DOHH2 (cell line): Measurements from ENCODE around the gene N4BP2L2.

Source experiments
- H3F3A ChIP-seq: fragments of 200-600 bp; sonication (generic), shearing (Covaris generic); 2 replicates; pipeline ENCODE4 v1.6.0; 2016; ENCODE audit warnings: antibody characterized with exemption, mild to moderate bottlenecking; ENCODE audit not compliant: control insufficient read depth, insufficient read depth
- H3K27ac ChIP-seq: fragments of 200-600 bp; sonication (generic); 2 replicates; pipeline ENCODE4 v1.5.1; 2014; ENCODE audit warnings: low read depth, mild to moderate bottlenecking, low read length, moderate library complexity
- H3K27me3 ChIP-seq: fragments of 200-600 bp; sonication (generic); 2 replicates; pipeline ENCODE4 v1.6.1; 2014; ENCODE audit warnings: mild to moderate bottlenecking, low read length, mixed read lengths; ENCODE audit not compliant: control insufficient read depth
- H3K36me3 ChIP-seq: fragments of 200-600 bp; sonication (generic); 2 replicates; pipeline ENCODE4 v1.6.1; 2014; ENCODE audit warnings: mild to moderate bottlenecking, low read length, moderate library complexity, mixed read lengths; ENCODE audit not compliant: control insufficient read depth
- H3K4me1 ChIP-seq: fragments of 200-600 bp; sonication (generic); 2 replicates; pipeline ENCODE4 v1.6.1; 2014; ENCODE audit warnings: mild to moderate bottlenecking, low read length, mixed read lengths; ENCODE audit not compliant: control insufficient read depth
- H3K4me2 ChIP-seq: fragments of 200-600 bp; sonication (generic); 2 replicates; pipeline ENCODE4 v1.6.0; 2014; ENCODE audit warnings: mild to moderate bottlenecking, low read length, moderate library complexity
- H3K4me3 ChIP-seq: fragments of 200-600 bp; sonication (generic); 2 replicates; pipeline ENCODE4 v1.5.1; 2014; ENCODE audit warnings: mild to moderate bottlenecking, low read length, mixed read lengths
- H3K79me2 ChIP-seq: fragments of 200-600 bp; sonication (generic); 2 replicates; pipeline ENCODE4 v1.6.1; 2014; ENCODE audit warnings: mild to moderate bottlenecking, low read length, mixed read lengths; ENCODE audit not compliant: control insufficient read depth
- H3K9me2 ChIP-seq: fragments of 200-600 bp; sonication (generic); replicated peaks from 2 replicates; pipeline ENCODE4 v1.6.1; 2014; ENCODE audit warnings: mild to moderate bottlenecking, low read length, mixed read lengths; ENCODE audit not compliant: control insufficient read depth
- H3K9me3 ChIP-seq: fragments of 200-600 bp; sonication (generic); 2 replicates; pipeline ENCODE4 v1.6.1; 2014; ENCODE audit warnings: antibody characterized with exemption, low read length, mixed read lengths; ENCODE audit not compliant: control insufficient read depth, insufficient read depth
- H4K20me1 ChIP-seq: fragments of 200-600 bp; sonication (generic); 2 replicates; pipeline ENCODE4 v1.6.0; 2014; ENCODE audit warnings: low read depth, mild to moderate bottlenecking, antibody characterized with exemption, low read length, moderate library complexity; ENCODE audit not compliant: control insufficient read depth, insufficient read depth
- CTCF ChIP-seq: fragments of 200-600 bp; sonication (generic); IDR thresholded peaks from one replicate; pipeline ENCODE4 v1.5.1; 2014; ENCODE audit warnings: antibody characterized with exemption, mild to moderate bottlenecking, low read depth, low read length; ENCODE audit not compliant: poor library complexity, severe bottlenecking
- EZH2phosphoT487 ChIP-seq: fragments of 200-600 bp; sonication (generic); IDR thresholded peaks from 2 replicates; pipeline ENCODE4 v1.6.1; 2017; ENCODE audit warnings: borderline replicate concordance, mild to moderate bottlenecking, antibody characterized with exemption, low read length, moderate library complexity, mixed read lengths

The N4BP2L2 gene

GRCh38 chr13:32446220-32446619 is 92.4 kb downstream of the N4BP2L2 start:
- no peaks in the 10 kb centered on the region for H3K9me2 ChIP-seq
- no peak overlapping the region for H3K27ac ChIP-seq
- 0 out of 2 replicates have a peak, but pooled peaks cover 4% of the 10 kb centered on the region for H3K27me3 ChIP-seq
- H3K4me1 ChIP-seq, result no peaks in the 10 kb centered on the region
- no peak for TF ChIP-seq EZH2phosphoT487
- TF ChIP-seq CTCF, result no peak
- H3K4me3 ChIP-seq, result no peak overlapping the region
- H3K36me3 ChIP-seq, result no peaks in the 10 kb centered on the region
- H4K20me1 ChIP-seq, result no peaks in the 10 kb centered on the region
- H3K9me3 ChIP-seq, result no peaks in the 10 kb centered on the region
- H3F3A ChIP-seq, result no peaks in the 10 kb centered on the region
- H3K79me2 ChIP-seq, result no peaks in the 10 kb centered on the region
- no peak overlapping the region for H3K4me2 ChIP-seq

DNA sequence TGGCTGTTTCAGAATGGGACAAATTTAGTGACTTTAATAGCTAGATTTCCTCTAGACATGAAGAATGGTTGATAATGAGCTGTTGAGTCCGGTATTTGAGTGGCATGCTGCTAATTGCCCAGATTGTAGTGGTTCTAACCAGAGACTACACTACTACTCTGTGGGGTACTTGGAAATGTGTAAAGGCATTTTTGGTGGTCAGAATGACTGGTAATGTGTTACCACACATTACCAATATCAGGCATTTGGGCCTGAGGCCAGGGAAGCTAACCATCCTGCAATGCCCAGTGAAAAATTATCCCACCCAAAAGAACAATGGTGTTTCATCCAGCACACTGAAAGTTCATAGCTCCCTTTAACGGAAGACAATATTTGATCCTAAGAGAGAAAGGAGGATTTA is 93.1 kb downstream of the N4BP2L2 start:
- Histone ChIP-seq H3K9me3 (no peaks in the 10 kb centered on the region), H3F3A (no peaks in the 10 kb centered on the region), H3K27ac (no peak overlapping the region), H3K27me3 (0 out of 2 replicates have a peak, but pooled peaks cover 4% of the 10 kb centered on the region), H3K79me2 (no peaks in the 10 kb centered on the region), H3K9me2 (no peaks in the 10 kb centered on the region), H3K4me1 (no peaks in the 10 kb centered on the region), H3K4me2 (no peak overlapping the region), H3K4me3 (no peak overlapping the region), H3K36me3 (no peaks in the 10 kb centered on the region), H4K20me1 (no peaks in the 10 kb centered on the region)
- TF ChIP-seq EZH2phosphoT487, result no peak

DNA sequence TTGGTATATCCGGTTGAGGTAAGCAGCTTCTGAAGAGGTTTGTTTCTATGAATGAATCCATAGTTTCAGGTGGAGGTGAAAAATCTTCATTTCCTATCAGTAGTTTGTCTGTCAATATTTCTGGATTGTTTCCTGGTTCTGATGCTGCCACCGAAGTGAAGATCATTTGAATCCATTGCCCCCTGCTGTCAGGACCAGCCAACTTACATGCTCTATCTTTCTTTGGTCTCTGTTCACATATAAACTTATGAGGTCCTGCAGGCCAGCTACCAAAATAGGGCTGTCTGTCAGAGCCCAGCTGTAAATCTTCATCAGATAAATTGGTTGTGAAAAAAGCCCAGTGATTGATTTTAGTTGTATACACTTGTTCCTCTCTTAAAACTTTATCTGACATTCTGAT is 95.5 kb downstream of the N4BP2L2 start:
- H3K4me2 ChIP-seq, result no peak overlapping the region
- H4K20me1 ChIP-seq, result no peaks in the 10 kb centered on the region
- no peaks in the 10 kb centered on the region for H3K36me3 ChIP-seq
- H3K9me3 ChIP-seq, result no peaks in the 10 kb centered on the region
- H3K9me2 ChIP-seq, result no peaks in the 10 kb centered on the region
- no peak overlapping the region for H3K27ac ChIP-seq
- no peaks in the 10 kb centered on the region for H3K4me1 ChIP-seq
- H3F3A ChIP-seq, result no peaks in the 10 kb centered on the region
- H3K4me3 ChIP-seq, result no peak overlapping the region
- no peaks in the 10 kb centered on the region for H3K79me2 ChIP-seq
- TF ChIP-seq CTCF (peak; percentile 48), EZH2phosphoT487 (no peak)
- 0 out of 2 replicates have a peak, but pooled peaks cover 4% of the 10 kb centered on the region for H3K27me3 ChIP-seq

DNA sequence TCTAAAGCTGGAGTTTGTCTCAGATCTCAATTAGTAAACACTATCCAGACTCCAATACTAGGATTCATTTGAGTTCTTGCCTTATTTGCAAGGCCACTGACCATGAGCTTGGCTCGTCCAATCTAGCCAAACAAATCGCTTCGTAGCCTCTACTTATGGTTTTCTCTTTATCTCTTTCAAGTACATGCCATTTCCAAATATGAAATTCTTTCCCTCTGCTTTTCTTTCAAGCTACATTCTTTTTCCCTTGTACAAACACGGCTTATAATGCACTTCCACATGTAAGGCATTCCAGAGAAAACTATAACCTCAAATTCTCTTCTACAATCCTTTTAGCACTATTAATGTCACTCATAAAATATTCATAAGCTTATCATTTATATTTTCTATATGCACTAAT is 99.7 kb downstream of the N4BP2L2 start:
- H3K27ac ChIP-seq, result no peak overlapping the region
- no peak overlapping the region for H3K4me2 ChIP-seq
- no peaks in the 10 kb centered on the region for H3K9me3 ChIP-seq
- no peaks in the 10 kb centered on the region for H3K4me1 ChIP-seq
- no peaks in the 10 kb centered on the region for H3K79me2 ChIP-seq
- no peaks in the 10 kb centered on the region for H4K20me1 ChIP-seq
- no peak overlapping the region for H3K4me3 ChIP-seq
- TF ChIP-seq EZH2phosphoT487 (no peak), CTCF (no peak)
- 0 out of 2 replicates have a peak, but pooled peaks cover 4% of the 10 kb centered on the region for H3K27me3 ChIP-seq
- H3K36me3 ChIP-seq, result no peaks in the 10 kb centered on the region
- no peaks in the 10 kb centered on the region for H3K9me2 ChIP-seq
- H3F3A ChIP-seq, result no peaks in the 10 kb centered on the region
